ENCODE measurements around the gene DISC1. TPM values are rescaled to one million over a fixed set of nuclear protein-coding genes. Genes with fewer than 3 reads are reported as not detected.

The DISC1 gene
- total and polyA plus RNA-seq, 4 experiments from 2014 or later = 1.9 to 18.0 (median 10.0) TPM

GRCh38 chr1:231861541-231862481 is 235.2 kb downstream of the DISC1 start:
- H3K27ac Mint-ChIP-seq = peak overlapping the region in 4 of 7 donors; percentile 7 to 58 (median 34)
- POLR2A ChIA-PET (ENCODE audit: partially characterized antibody) = no interaction called here
- peak in 3 of 5 donors; percentile 13 to 19 (median 17) for DNase-seq

GRCh38 chr1:231862611-231863010 is 236.0 kb downstream of the DISC1 start:
- CTCF ChIA-PET (ENCODE audit: partially characterized antibody) = interaction anchor here (0.7 to 9.4 kb wide), 3 partner anchors 57 to 727 kb away, joined by 3 to 70 read pairs (median 4); no protein-coding TSS in a partner anchor
- Histone ChIP-seq H3K9me3 (ENCODE audit: control insufficient read depth in 1 of 2, low read length in 2 of 2) (no peaks in the 10 kb centered on the region), H3K36me3 (ENCODE audit: insufficient read depth, low read length) (no peaks in the 10 kb centered on the region), H3K27me3 (ENCODE audit: insufficient read depth, low read length) (no peaks in the 10 kb centered on the region), H3K4me3 (ENCODE audit: low read length in 2 of 2) (no peak overlapping the region), H3K27ac (ENCODE audit: low read depth, low read length) (no peak overlapping the region), H3K4me1 (ENCODE audit: insufficient read depth, low read length) (peaks cover 14% of the 10 kb centered on the region)
- Mint-ChIP-seq H3K4me3 (no peak overlapping the region), H3K27me3 (no peaks in the 10 kb centered on the region), H3K27ac (peak overlapping the region in 1 of 7 donors; percentile 35), H3K4me1 (peaks cover 20 to 46% (median 29%) of the 10 kb centered on the region in 4 donors), H3K36me3 (no peaks in the 10 kb centered on the region), H3K9me3 (peaks cover 0 to 1% (median 0%) of the 10 kb centered on the region in 8 donors)
- intact Hi-C loops (cut with micrococcal nuclease) = no loop called here
- POLR2A ChIA-PET (ENCODE audit: partially characterized antibody) = no interaction called here
- DNase-seq = no peak

More at GRCh38 chr1:231861541-231862481, 235.2 kb downstream of the DISC1 start:
- no peak overlapping the region for H3K4me3 ChIP-seq (ENCODE audit: low read length in 2 of 2)
- no peak overlapping the region for H3K4me3 Mint-ChIP-seq
- H3K4me1 ChIP-seq (ENCODE audit: insufficient read depth, low read length) = peaks cover 6% of the 10 kb centered on the region
- H3K9me3 ChIP-seq (ENCODE audit: control insufficient read depth in 1 of 2, low read length in 2 of 2) = no peaks in the 10 kb centered on the region
- intact Hi-C loops (cut with micrococcal nuclease) = no loop called here
- H3K27me3 Mint-ChIP-seq = no peaks in the 10 kb centered on the region
- H3K4me1 Mint-ChIP-seq = peaks cover 17 to 40% (median 25%) of the 10 kb centered on the region in 4 donors
- no peaks in the 10 kb centered on the region for H3K36me3 Mint-ChIP-seq
- H3K36me3 ChIP-seq (ENCODE audit: insufficient read depth, low read length) = no peaks in the 10 kb centered on the region
- peaks cover 0 to 1% (median 0%) of the 10 kb centered on the region in 8 donors for H3K9me3 Mint-ChIP-seq
- no peak overlapping the region for H3K27ac ChIP-seq (ENCODE audit: low read depth, low read length)
- CTCF ChIA-PET (ENCODE audit: partially characterized antibody) = interaction anchor here (0.8 to 1.4 kb wide), 3 partner anchors 70 to 766 kb away, joined by 3 to 8 read pairs (median 6); no protein-coding TSS in a partner anchor
- H3K27me3 ChIP-seq (ENCODE audit: insufficient read depth, low read length) = no peaks in the 10 kb centered on the region

DNA sequence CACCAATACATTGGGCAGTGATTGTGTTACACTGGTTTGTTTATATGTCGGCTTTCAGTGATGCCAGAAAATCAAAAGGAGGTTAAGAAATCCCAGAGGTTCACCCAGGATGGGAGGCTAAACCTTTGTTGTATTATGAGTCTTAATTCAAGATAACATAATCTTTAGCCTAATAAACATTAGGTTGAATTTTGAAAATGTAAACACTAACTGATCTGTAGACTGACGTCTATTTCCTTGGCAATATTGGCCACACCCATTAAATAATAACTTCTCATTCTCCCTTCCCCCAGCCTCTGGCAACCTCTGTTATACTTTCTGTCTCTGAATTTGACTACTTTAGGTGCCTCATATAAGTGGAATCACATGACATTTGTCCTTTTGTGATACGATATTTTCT is 238.7 kb downstream of the DISC1 start:
- H3K27ac Mint-ChIP-seq = peak overlapping the region in 3 of 7 donors; percentile 3 to 68 (median 11)
- DNase-seq = no peak
- Histone ChIP-seq H3K27ac (ENCODE audit: low read depth, low read length) (no peak overlapping the region), H3K27me3 (ENCODE audit: insufficient read depth, low read length) (no peaks in the 10 kb centered on the region), H3K4me3 (ENCODE audit: low read length in 2 of 2) (no peak overlapping the region), H3K4me1 (ENCODE audit: insufficient read depth, low read length) (peaks cover 27% of the 10 kb centered on the region), H3K9me3 (ENCODE audit: control insufficient read depth in 1 of 2, low read length in 2 of 2) (no peaks in the 10 kb centered on the region), H3K36me3 (ENCODE audit: insufficient read depth, low read length) (no peaks in the 10 kb centered on the region)
- no peaks in the 10 kb centered on the region for H3K36me3 Mint-ChIP-seq
- no peak overlapping the region for H3K4me3 Mint-ChIP-seq
- H3K4me1 Mint-ChIP-seq = peaks cover 23 to 54% (median 39%) of the 10 kb centered on the region in 4 donors
- POLR2A ChIA-PET (ENCODE audit: partially characterized antibody) = no interaction called here
- H3K9me3 Mint-ChIP-seq = peaks cover 0 to 1% (median 0%) of the 10 kb centered on the region in 8 donors
- intact Hi-C loops (cut with micrococcal nuclease) = loop anchor here (5.0 kb wide), 1 partner anchor 117 kb away; no protein-coding TSS in a partner anchor
- H3K27me3 Mint-ChIP-seq = no peaks in the 10 kb centered on the region
- CTCF ChIA-PET (ENCODE audit: partially characterized antibody) = interaction anchor here (1.1 to 9.4 kb wide), 6 partner anchors 39 to 761 kb away, joined by 3 to 70 read pairs (median 18); no protein-coding TSS in a partner anchor

- ChIA-PET CTCF (ENCODE audit: partially characterized antibody) (interaction anchor here (0.6 to 9.4 kb wide), 27 partner anchors 10 to 763 kb away, joined by 3 to 70 read pairs (median 3); partner anchors contain the start of gene SIPA1L2), POLR2A (ENCODE audit: partially characterized antibody) (interaction anchor here (1.7 to 1.8 kb wide), 2 partner anchors 359 to 761 kb away, joined by 4 to 6 read pairs; no protein-coding TSS in a partner anchor)
- H3K27me3 ChIP-seq (ENCODE audit: insufficient read depth, low read length) = no peaks in the 10 kb centered on the region
- Mint-ChIP-seq H3K36me3 (no peaks in the 10 kb centered on the region), H3K4me3 (peak overlapping the region in 4 of 8 donors; percentile 54 to 71 (median 64)), H3K27ac (peak overlapping the region in 3 of 7 donors; percentile 58 to 77 (median 65)), H3K27me3 (no peaks in the 10 kb centered on the region), H3K4me1 (peaks cover 24 to 50% (median 40%) of the 10 kb centered on the region in 4 donors), H3K9me3 (peaks cover 0 to 1% (median 0%) of the 10 kb centered on the region in 8 donors)
- peaks cover 27% of the 10 kb centered on the region for H3K4me1 ChIP-seq (ENCODE audit: insufficient read depth, low read length)
- no peak overlapping the region for H3K27ac ChIP-seq (ENCODE audit: low read depth, low read length)
- no peak overlapping the region for H3K4me3 ChIP-seq (ENCODE audit: low read length in 2 of 2)
- no peaks in the 10 kb centered on the region for H3K9me3 ChIP-seq (ENCODE audit: control insufficient read depth in 1 of 2, low read length in 2 of 2)
- peak; percentile 44 to 58 (median 51) for DNase-seq
- H3K36me3 ChIP-seq (ENCODE audit: insufficient read depth, low read length) = no peaks in the 10 kb centered on the region
- intact Hi-C loops (cut with micrococcal nuclease) = loop anchor here (1.0 to 5.0 kb wide), 4 partner anchors 52 to 762 kb away; no protein-coding TSS in a partner anchor
Observed at GRCh38 chr1:231866392-231867331, 240.1 kb downstream of the DISC1 start.

DNA sequence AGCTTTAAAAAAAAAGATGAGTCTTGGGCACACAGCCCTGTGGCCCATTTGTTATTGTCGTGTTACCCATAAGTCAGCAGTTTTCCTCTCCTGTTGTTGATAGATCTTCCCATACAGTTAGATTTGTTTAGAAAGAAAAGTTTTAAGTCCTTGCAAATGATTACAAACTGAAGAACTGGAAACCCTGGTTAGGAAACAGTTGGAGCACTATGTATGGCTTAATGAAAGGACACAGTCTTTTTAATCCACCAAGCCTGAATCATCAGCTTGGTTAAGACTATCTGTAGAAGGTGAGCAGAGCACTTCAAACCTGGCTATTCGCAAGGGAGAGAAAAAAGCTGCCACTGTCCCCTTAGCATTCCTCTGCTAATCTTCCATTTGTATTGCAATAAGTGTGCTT is 241.0 kb downstream of the DISC1 start:
- H3K27ac ChIP-seq (ENCODE audit: low read depth, low read length) = no peak overlapping the region
- Mint-ChIP-seq H3K4me3 (no peak overlapping the region), H3K4me1 (peaks cover 31 to 55% (median 45%) of the 10 kb centered on the region in 4 donors), H3K27ac (peak overlapping the region in 1 of 7 donors; percentile 4), H3K9me3 (peaks cover 0 to 1% (median 0%) of the 10 kb centered on the region in 8 donors), H3K27me3 (no peaks in the 10 kb centered on the region), H3K36me3 (no peaks in the 10 kb centered on the region)
- POLR2A ChIA-PET (ENCODE audit: partially characterized antibody) = interaction anchor here (1.7 to 1.8 kb wide), 2 partner anchors 358 to 760 kb away, joined by 4 to 6 read pairs; no protein-coding TSS in a partner anchor
- no peaks in the 10 kb centered on the region for H3K9me3 ChIP-seq (ENCODE audit: control insufficient read depth in 1 of 2, low read length in 2 of 2)
- DNase-seq = no peak
- intact Hi-C loops (cut with micrococcal nuclease) = loop anchor here (2.0 to 5.0 kb wide), 2 partner anchors 51 to 115 kb away; no protein-coding TSS in a partner anchor
- H3K36me3 ChIP-seq (ENCODE audit: insufficient read depth, low read length) = no peaks in the 10 kb centered on the region
- H3K4me1 ChIP-seq (ENCODE audit: insufficient read depth, low read length) = peaks cover 27% of the 10 kb centered on the region
- no peaks in the 10 kb centered on the region for H3K27me3 ChIP-seq (ENCODE audit: insufficient read depth, low read length)
- no peak overlapping the region for H3K4me3 ChIP-seq (ENCODE audit: low read length in 2 of 2)
- CTCF ChIA-PET (ENCODE audit: partially characterized antibody) = interaction anchor here (0.6 to 9.4 kb wide), 16 partner anchors 9 to 762 kb away, joined by 3 to 70 read pairs (median 4); partner anchors contain the start of gene SIPA1L2

GRCh38 chr1:231869364-231869763 is 242.8 kb downstream of the DISC1 start:
- Histone ChIP-seq H3K27ac (ENCODE audit: low read depth, low read length) (no peak overlapping the region), H3K4me3 (ENCODE audit: low read length in 2 of 2) (no peak overlapping the region), H3K9me3 (ENCODE audit: control insufficient read depth in 1 of 2, low read length in 2 of 2) (no peaks in the 10 kb centered on the region), H3K4me1 (ENCODE audit: insufficient read depth, low read length) (peaks cover 27% of the 10 kb centered on the region), H3K36me3 (ENCODE audit: insufficient read depth, low read length) (no peaks in the 10 kb centered on the region), H3K27me3 (ENCODE audit: insufficient read depth, low read length) (no peaks in the 10 kb centered on the region)
- no peak for DNase-seq
- H3K4me1 Mint-ChIP-seq = peaks cover 31 to 55% (median 44%) of the 10 kb centered on the region in 4 donors
- ChIA-PET POLR2A (ENCODE audit: partially characterized antibody) (no interaction called here), CTCF (ENCODE audit: partially characterized antibody) (interaction anchor here (1.1 to 9.4 kb wide), 3 partner anchors 63 to 757 kb away, joined by 3 to 70 read pairs (median 58); no protein-coding TSS in a partner anchor)
- no peak overlapping the region for H3K4me3 Mint-ChIP-seq
- peaks cover 0 to 1% (median 0%) of the 10 kb centered on the region in 8 donors for H3K9me3 Mint-ChIP-seq
- no peaks in the 10 kb centered on the region for H3K27me3 Mint-ChIP-seq
- intact Hi-C loops (cut with micrococcal nuclease) = loop anchor here (5.0 kb wide), 1 partner anchor 113 kb away; no protein-coding TSS in a partner anchor
- peaks cover 3 to 7% of the 10 kb centered on the region in 2 donors for H3K36me3 Mint-ChIP-seq
- H3K27ac Mint-ChIP-seq = peak overlapping the region in 1 of 7 donors; percentile 1

Data from CD4-positive, alpha-beta memory T cell (primary cell).